NCI-H748 (cell line): ENCODE results near the gene ACAP2.

Experiments used
- DNase-seq: peaks from one replicate; lab custom pipeline; 2025; ENCODE audit not compliant: unreplicated experiment; lab: John Stamatoyannopoulos, UW

The ACAP2 gene

DNA sequence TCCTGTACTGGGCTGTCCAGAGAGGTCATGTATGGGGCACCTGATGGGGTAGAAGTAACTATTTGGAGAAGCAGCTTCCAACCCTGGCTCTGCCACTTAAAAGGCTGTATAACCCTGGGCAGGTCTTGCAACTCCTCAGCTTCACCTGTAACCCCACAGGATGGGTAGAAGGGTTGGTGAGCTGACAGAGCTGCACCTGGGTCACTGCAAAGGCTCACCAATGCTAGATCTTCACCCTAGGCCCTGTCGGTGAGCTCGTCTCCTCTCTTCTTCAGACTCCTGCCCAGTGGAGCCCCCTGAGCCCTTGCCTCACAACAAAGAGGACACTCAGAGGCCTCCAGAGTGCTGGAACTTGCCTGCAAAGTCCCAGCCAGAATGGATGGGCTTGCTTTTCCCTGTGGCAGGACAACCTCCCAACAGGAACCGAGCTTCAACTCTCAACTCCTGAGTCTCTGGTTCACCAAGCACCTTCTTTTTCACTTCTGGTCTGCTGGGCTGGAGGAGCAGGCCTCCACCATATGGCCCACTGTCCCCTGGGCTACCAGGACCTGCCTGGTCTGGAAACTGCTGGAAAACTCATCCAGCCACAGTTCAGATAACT is 217.7 kb downstream of the ACAP2 start:
- no peak for DNase-seq
